Neuronal stem cell (in vitro differentiated cells): ENCODE results near the gene SLC6A6.

Source experiments
- DNase-seq: peaks from one replicate; pipeline ENCODE4 v3.0.0-alpha.2; 2013; ENCODE audit warnings: low spot score
- H2AFZ ChIP-seq: one replicate; pipeline ENCODE4 v1.6.1; 2013; ENCODE audit warnings: mild to moderate bottlenecking, low read length, inconsistent platforms
- H2AK5ac ChIP-seq: 2 replicates; pipeline ENCODE4 v1.6.1; 2013; ENCODE audit warnings: low read depth, mild to moderate bottlenecking, inconsistent platforms, low read length, moderate library complexity, mixed read lengths
- H2BK120ac ChIP-seq: 2 replicates; pipeline ENCODE4 v1.6.1; 2013; ENCODE audit warnings: low read depth, mild to moderate bottlenecking, inconsistent platforms, low read length, moderate library complexity, mixed read lengths
- H2BK12ac ChIP-seq: one replicate; pipeline ENCODE4 v1.6.1; 2013; ENCODE audit warnings: low read length, inconsistent platforms
- H2BK15ac ChIP-seq: 2 replicates; pipeline ENCODE4 v1.6.1; 2013; ENCODE audit warnings: mild to moderate bottlenecking, low read length, inconsistent platforms, mixed read lengths
- H2BK5ac ChIP-seq: one replicate; pipeline ENCODE4 v1.6.1; 2013; ENCODE audit warnings: inconsistent platforms, mild to moderate bottlenecking, low read length, moderate library complexity
- H3K14ac ChIP-seq: one replicate; pipeline ENCODE4 v1.6.1; 2013; ENCODE audit warnings: low read length, inconsistent platforms
- H3K18ac ChIP-seq: 2 replicates; pipeline ENCODE4 v1.6.1; 2013; ENCODE audit warnings: low read length, inconsistent platforms
- H3K23ac ChIP-seq: 2 replicates; pipeline ENCODE4 v1.6.1; 2013; ENCODE audit warnings: low read depth, mild to moderate bottlenecking, mixed read lengths, low read length, inconsistent platforms; ENCODE audit not compliant: poor library complexity
- H3K27ac ChIP-seq: replicated peaks from 3 replicates; pipeline ENCODE4 v1.5.1; 2013; ENCODE audit warnings: low read length, inconsistent platforms
- H3K27me3 ChIP-seq, 3 experiments: 2 replicates each; pipeline ENCODE4 v1.6.1; 2013; ENCODE audit warnings: low read length in 3 of 3, mild to moderate bottlenecking in 2 of 3, inconsistent platforms in 1 of 3, low read depth in 1 of 3, mixed read lengths in 1 of 3, moderate library complexity in 1 of 3; ENCODE audit not compliant: control insufficient read depth in 3 of 3, insufficient read depth in 3 of 3
- H3K36me3 ChIP-seq, 2 donors: replicated peaks in 1 of 2; 2 replicates each; pipeline ENCODE4 v1.6.1; 2013; ENCODE audit warnings: low read length in 2 of 2; ENCODE audit not compliant: control insufficient read depth in 2 of 2, insufficient read depth in 2 of 2
- H3K4ac ChIP-seq: 2 replicates; pipeline ENCODE4 v1.6.1; 2013; ENCODE audit warnings: inconsistent platforms, mild to moderate bottlenecking, low read length, moderate library complexity
- H3K4me1 ChIP-seq, 2 donors: 1 replicate in 1 of 2; 2 replicates in 1 of 2; pipeline ENCODE4 v1.6.1; 2013; ENCODE audit warnings: low read length in 2 of 2, low read depth in 1 of 2; ENCODE audit not compliant: control insufficient read depth in 2 of 2, insufficient read depth in 1 of 2
- H3K4me2 ChIP-seq: one replicate; pipeline ENCODE4 v1.6.1; 2013; ENCODE audit warnings: mild to moderate bottlenecking, low read length, inconsistent platforms; ENCODE audit not compliant: insufficient read depth, poor library complexity, severe bottlenecking
- H3K4me3 ChIP-seq, 2 donors: 2 replicates each; pipeline ENCODE4 v1.5.1; 2013; ENCODE audit warnings: low read length in 2 of 2, mild to moderate bottlenecking in 2 of 2, inconsistent platforms in 1 of 2, moderate library complexity in 1 of 2
- H3K79me1 ChIP-seq: one replicate; pipeline ENCODE4 v1.6.1; 2013; ENCODE audit warnings: low read depth, mild to moderate bottlenecking, inconsistent platforms, low read length, moderate library complexity
- H3K9ac ChIP-seq: one replicate; pipeline ENCODE4 v1.6.1; 2013; ENCODE audit warnings: mild to moderate bottlenecking, low read depth, low read length, inconsistent platforms; ENCODE audit not compliant: poor library complexity
- H3K9me3 ChIP-seq, 2 donors: replicated peaks in 1 of 2; 2 replicates each; pipeline versions ENCODE3 to v1.6.1; 2013; ENCODE audit warnings: low read length in 2 of 2, mild to moderate bottlenecking in 2 of 2, inconsistent platforms in 1 of 2, low read depth in 1 of 2, mixed read lengths in 1 of 2, moderate library complexity in 1 of 2; ENCODE audit not compliant: control insufficient read depth in 2 of 2, insufficient read depth in 1 of 2
- H4K8ac ChIP-seq: one replicate; pipeline ENCODE4 v1.6.1; 2013; ENCODE audit warnings: low read depth, mild to moderate bottlenecking, inconsistent platforms, low read length, moderate library complexity
- H4K91ac ChIP-seq: one replicate; pipeline ENCODE4 v1.6.1; 2013; ENCODE audit warnings: low read length, low read depth, mild to moderate bottlenecking, inconsistent platforms; ENCODE audit not compliant: poor library complexity
- WGBS, 2 donors: extraction: QIAGEN DNeasy Blood & Tissue Kit; methylation state at CpG; one replicate each; pipeline ENCODE4 v1.1.7; 2013; ENCODE audit warnings: missing lambda C conversion rate in 2 of 2, mixed read lengths in 1 of 2; ENCODE audit not compliant: insufficient read length in 2 of 2, insufficient replicate concordance in 1 of 2; ENCODE audit errors: extremely low coverage in 2 of 2; 5-methylcytosine and 5-hydroxymethylcytosine counted together

SLC6A6 gene

GRCh38 chr3:14376348-14377043, 25.9 kb upstream of the SLC6A6 start:
- Histone ChIP-seq H3K4me2 (no peak overlapping the region), H3K14ac (no peak overlapping the region), H2AK5ac (peak overlapping the region; percentile 56), H3K18ac (peak overlapping the region; percentile 55), H2BK15ac (peak overlapping the region; percentile 13), H3K27ac (no peak overlapping the region), H3K23ac (no peak overlapping the region), H2BK5ac (peak overlapping the region; percentile 56), H3K79me1 (no peaks in the 10 kb centered on the region), H2BK12ac (no peak overlapping the region), H3K36me3 (no peaks in the 10 kb centered on the region), H2AFZ (no peak overlapping the region), H2BK120ac (no peak overlapping the region), H3K4ac (peak overlapping the region; percentile 80), H3K9ac (no peak overlapping the region), H4K8ac (no peak overlapping the region), H3K27me3 (peaks cover 0 to 40% (median 0%) of the 10 kb centered on the region in 3 experiments), H4K91ac (no peak overlapping the region), H3K4me3 (no peak overlapping the region), H3K9me3 (no peaks in the 10 kb centered on the region), H3K4me1 (peaks cover 0 to 17% of the 10 kb centered on the region in 2 donors)
- WGBS, 2 donors: no CpG with 5 or more reads among the region's 9 CpGs
- no peak for DNase-seq

DNA sequence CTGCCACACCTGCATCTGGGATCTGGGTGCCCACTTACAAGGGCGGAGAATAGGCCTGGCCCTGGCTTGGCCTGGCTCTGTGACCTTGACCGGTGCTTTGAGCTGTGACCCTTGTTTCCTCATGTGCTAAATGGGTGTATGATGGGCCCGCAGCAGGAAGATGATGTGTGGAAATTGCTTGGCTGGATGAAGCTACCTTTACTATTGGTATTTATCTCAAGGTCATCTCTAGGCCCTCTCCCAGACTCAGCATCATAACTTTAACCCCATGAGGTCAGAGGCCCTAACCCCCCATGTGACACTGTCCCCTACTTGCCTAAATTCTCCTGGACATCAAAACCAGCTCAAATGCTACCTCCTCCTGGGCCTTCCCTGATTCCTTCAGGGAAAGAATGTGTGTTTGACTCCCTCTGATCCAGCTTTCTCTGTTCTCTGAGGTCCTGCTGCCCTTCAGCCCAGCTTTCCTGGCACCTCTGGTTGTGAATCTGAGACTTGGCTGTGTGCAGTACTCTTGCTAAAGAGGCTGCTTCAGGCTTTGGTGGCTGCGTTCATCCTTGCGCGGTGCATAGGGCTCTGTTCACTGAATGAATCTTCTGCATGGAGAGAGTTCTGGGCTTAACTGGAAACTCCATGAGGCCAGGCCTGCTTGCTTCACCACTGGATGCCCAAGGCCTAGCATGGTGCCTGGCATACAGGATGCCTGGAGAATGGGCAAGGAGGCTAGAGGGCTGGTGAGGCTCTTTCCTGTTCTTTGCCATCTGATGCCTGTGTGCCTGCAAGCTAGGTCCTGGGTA, 25.2 kb upstream of the SLC6A6 start:
- Histone ChIP-seq H2AK5ac (peak overlapping the region; percentile 67), H3K4me1 (peaks cover 0 to 17% of the 10 kb centered on the region in 2 donors), H2AFZ (no peak overlapping the region), H4K91ac (no peak overlapping the region), H3K27ac (no peak overlapping the region), H4K8ac (no peak overlapping the region), H3K18ac (peak overlapping the region; percentile 55), H3K14ac (peak overlapping the region; percentile 63), H2BK15ac (peak overlapping the region; percentile 30), H3K36me3 (no peaks in the 10 kb centered on the region), H3K4me3 (no peak overlapping the region), H2BK5ac (peak overlapping the region; percentile 56), H3K4ac (peak overlapping the region; percentile 80), H3K9ac (no peak overlapping the region), H3K4me2 (no peak overlapping the region), H3K23ac (peak overlapping the region; percentile 47), H2BK120ac (no peak overlapping the region), H3K27me3 (peaks cover 0 to 41% (median 0%) of the 10 kb centered on the region in 3 experiments), H3K9me3 (no peaks in the 10 kb centered on the region), H2BK12ac (no peak overlapping the region), H3K79me1 (no peaks in the 10 kb centered on the region)
- no CpG with 5 or more reads among the region's 6 CpGs for WGBS, 2 donors
- no peak for DNase-seq

- H3K36me3 ChIP-seq: no peaks in the 10 kb centered on the region
- H2AK5ac ChIP-seq: peak overlapping the region; percentile 40
- no peak overlapping the region for H4K91ac ChIP-seq
- no peaks in the 10 kb centered on the region for H3K79me1 ChIP-seq
- H2AFZ ChIP-seq: no peak overlapping the region
- H3K4me3 ChIP-seq: no peak overlapping the region
- peaks cover 0 to 46% (median 0%) of the 10 kb centered on the region in 3 experiments for H3K27me3 ChIP-seq
- no peak overlapping the region for H3K18ac ChIP-seq
- DNase-seq: no peak
- H3K4ac ChIP-seq: no peak overlapping the region
- H2BK15ac ChIP-seq: peak overlapping the region; percentile 30
- H3K9ac ChIP-seq: no peak overlapping the region
- no peaks in the 10 kb centered on the region for H3K9me3 ChIP-seq
- peak overlapping the region; percentile 56 for H2BK5ac ChIP-seq
- peaks cover 0 to 14% of the 10 kb centered on the region in 2 donors for H3K4me1 ChIP-seq
- no peak overlapping the region for H2BK120ac ChIP-seq
- no peak overlapping the region for H3K4me2 ChIP-seq
- H4K8ac ChIP-seq: no peak overlapping the region
- H3K14ac ChIP-seq: peak overlapping the region; percentile 63
- no CpG with 5 or more reads among the region's 3 CpGs for WGBS, 2 donors
- H2BK12ac ChIP-seq: no peak overlapping the region
- H3K27ac ChIP-seq: no peak overlapping the region
- peak overlapping the region; percentile 51 for H3K23ac ChIP-seq
Measured at GRCh38 chr3:14377838-14378169, 24.6 kb upstream of the SLC6A6 start.

DNA sequence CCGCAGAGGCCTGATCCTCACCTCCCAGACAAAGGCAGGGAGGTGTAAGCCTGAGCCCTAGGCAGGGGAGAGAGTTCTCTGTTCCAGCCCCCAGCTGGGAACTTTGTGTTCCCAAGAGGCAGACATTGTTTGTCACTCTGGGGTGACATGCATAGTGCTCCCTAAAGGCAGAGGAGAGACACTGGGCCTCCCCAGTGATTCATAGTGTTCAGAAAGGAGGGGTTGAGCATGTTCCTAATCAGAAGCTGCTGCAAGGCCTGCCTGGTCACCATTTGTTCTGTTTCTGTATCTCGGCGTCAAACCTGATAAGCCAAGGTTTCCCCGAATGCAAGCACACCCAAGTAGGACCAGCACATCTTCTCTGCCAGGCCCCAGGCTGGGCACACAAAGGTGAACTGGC, 24.0 kb upstream of the SLC6A6 start:
- no peak for DNase-seq
- H2BK5ac ChIP-seq: no peak overlapping the region
- H3K14ac ChIP-seq: no peak overlapping the region
- H2AFZ ChIP-seq: no peak overlapping the region
- no peak overlapping the region for H3K4me3 ChIP-seq
- WGBS, 2 donors: no CpG with 5 or more reads among the region's 4 CpGs
- H3K18ac ChIP-seq: peak overlapping the region; percentile 39
- no peaks in the 10 kb centered on the region for H3K79me1 ChIP-seq
- H2AK5ac ChIP-seq: no peak overlapping the region
- no peak overlapping the region for H4K91ac ChIP-seq
- H3K27me3 ChIP-seq: peaks cover 0 to 46% (median 0%) of the 10 kb centered on the region in 3 experiments
- no peak overlapping the region for H2BK12ac ChIP-seq
- H4K8ac ChIP-seq: no peak overlapping the region
- H2BK120ac ChIP-seq: no peak overlapping the region
- no peaks in the 10 kb centered on the region for H3K9me3 ChIP-seq
- H3K9ac ChIP-seq: no peak overlapping the region
- no peak overlapping the region for H3K4ac ChIP-seq
- no peak overlapping the region for H2BK15ac ChIP-seq
- peak overlapping the region; percentile 51 for H3K23ac ChIP-seq
- H3K4me2 ChIP-seq: no peak overlapping the region
- H3K36me3 ChIP-seq: no peaks in the 10 kb centered on the region
- peaks cover 0 to 13% of the 10 kb centered on the region in 2 donors for H3K4me1 ChIP-seq
- no peak overlapping the region for H3K27ac ChIP-seq
